Activated T-helper 2 cell treated with anti-CD3 and anti-CD28 coated beads, Interferon-gamma antibody, Interleukin-2, Interleukin-4, amounts not matched to agents 10 μg/mL and 5 μg/mL and 100 μg/mL, durations not matched to agents 14 hours and 24 hours and 36 hours (primary cell): ENCODE measurements around the gene KEL. TPM values are rescaled to one million over a fixed set of nuclear protein-coding genes. Genes with fewer than 3 reads are reported as not detected.

Experiments
- DNase-seq: peaks from one replicate; pipeline ENCODE4 v3.0.0; 2021; ENCODE audit warnings: low spot score
- H3K27ac Mint-ChIP-seq: one replicate; pipeline ENCODE4 v1.8.0; 2021; ENCODE audit warnings: mixed read lengths
- H3K27me3 Mint-ChIP-seq: one replicate; pipeline ENCODE4 v1.8.0; 2021; ENCODE audit warnings: low read depth, mixed read lengths
- H3K36me3 Mint-ChIP-seq: one replicate; pipeline ENCODE4 v1.8.0; 2021; ENCODE audit warnings: low read depth, mixed read lengths
- H3K4me1 Mint-ChIP-seq: one replicate; pipeline ENCODE4 v1.8.0; 2021; ENCODE audit warnings: low read depth, mixed read lengths
- H3K4me3 Mint-ChIP-seq: one replicate; pipeline ENCODE4 v1.8.0; 2021; ENCODE audit warnings: low read depth, mild to moderate bottlenecking, moderate library complexity, mixed read lengths
- H3K9me3 Mint-ChIP-seq: one replicate; pipeline ENCODE4 v1.8.0; 2021; ENCODE audit warnings: mixed read lengths
- intact Hi-C: fragments of 100-400 bp; cut with micrococcal nuclease; formaldehyde crosslinking; loops from one replicate; pipeline ENCODE4 v1.15.1; 2023
- total RNA-seq: library from RNA; stranded (reverse); gene quantifications from 2 replicates; pipeline ENCODE4 v1.2.3, GENCODE V29; 2022

Gene KEL
- total RNA-seq, 1 donor from 2014 or later = 0.96 TPM

DNA sequence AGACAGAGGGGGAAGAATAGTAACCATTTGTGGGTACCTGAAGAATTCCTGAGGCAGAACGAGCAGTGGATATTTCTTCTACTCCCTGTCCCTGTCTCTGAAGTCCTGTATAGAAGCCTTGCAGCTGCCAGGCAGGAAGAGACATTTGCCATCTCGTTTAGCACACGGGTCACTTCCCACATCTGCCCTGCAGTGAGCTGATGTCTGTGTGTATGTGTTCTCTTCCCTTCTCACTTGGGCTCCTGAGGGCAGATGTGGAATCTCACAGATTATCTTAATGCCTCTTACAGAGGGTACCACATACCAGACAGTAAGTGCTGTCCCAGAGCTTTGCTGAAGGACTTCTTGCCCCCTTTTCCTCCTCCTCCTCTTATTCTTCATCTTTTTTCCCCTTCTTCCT is 62.5 kb downstream of the KEL start:
- Mint-ChIP-seq H3K27ac (no peak overlapping the region), H3K4me3 (no peak overlapping the region), H3K27me3 (peaks cover 7% of the 10 kb centered on the region), H3K4me1 (no peaks in the 10 kb centered on the region), H3K9me3 (no peaks in the 10 kb centered on the region), H3K36me3 (no peaks in the 10 kb centered on the region)
- no peak for DNase-seq
- intact Hi-C loops = no loop called here

DNA sequence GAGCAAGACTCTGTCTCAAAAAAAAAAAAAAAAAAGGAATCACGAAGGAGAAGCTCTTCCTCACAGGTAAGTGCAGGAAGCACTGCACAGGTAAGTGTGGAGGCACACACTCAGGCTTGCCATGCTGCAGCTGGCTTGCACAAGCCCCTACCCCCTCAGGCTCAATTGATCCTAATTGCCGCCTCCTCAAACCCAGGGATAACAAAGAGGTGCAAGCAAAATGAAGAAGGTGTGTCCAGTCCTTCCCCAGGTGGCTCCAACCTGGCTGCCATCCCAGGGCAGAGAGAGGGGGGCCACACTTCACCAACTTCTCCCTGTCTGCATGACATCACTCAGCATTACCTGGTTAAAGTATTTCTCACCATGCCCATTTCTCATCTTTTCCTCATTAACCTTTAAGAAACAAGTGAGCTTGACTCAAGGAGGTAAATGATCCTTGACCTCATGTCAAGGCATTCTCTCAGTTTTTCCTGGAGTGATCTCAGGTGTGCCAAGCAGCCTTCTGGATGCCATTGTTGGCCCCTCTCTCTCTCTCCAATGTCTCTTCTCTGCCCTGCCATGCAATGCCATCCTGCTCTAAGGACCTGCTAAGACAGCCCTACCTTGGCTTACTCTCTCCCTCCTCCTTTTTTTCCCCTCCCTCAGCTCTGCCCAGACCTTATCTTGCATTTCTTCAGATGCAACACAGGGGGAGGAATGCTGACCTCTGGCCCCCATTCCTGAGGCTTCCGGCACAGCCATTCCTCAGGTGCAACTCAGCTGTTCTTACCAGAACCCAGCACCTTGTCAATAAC is 63.6 kb downstream of the KEL start:
- no peak overlapping the region for H3K27ac Mint-ChIP-seq
- intact Hi-C loops = no loop called here
- H3K27me3 Mint-ChIP-seq = peaks cover 7% of the 10 kb centered on the region
- H3K4me3 Mint-ChIP-seq = no peak overlapping the region
- DNase-seq = no peak
- H3K4me1 Mint-ChIP-seq = no peaks in the 10 kb centered on the region
- H3K9me3 Mint-ChIP-seq = no peaks in the 10 kb centered on the region
- H3K36me3 Mint-ChIP-seq = no peaks in the 10 kb centered on the region

DNA sequence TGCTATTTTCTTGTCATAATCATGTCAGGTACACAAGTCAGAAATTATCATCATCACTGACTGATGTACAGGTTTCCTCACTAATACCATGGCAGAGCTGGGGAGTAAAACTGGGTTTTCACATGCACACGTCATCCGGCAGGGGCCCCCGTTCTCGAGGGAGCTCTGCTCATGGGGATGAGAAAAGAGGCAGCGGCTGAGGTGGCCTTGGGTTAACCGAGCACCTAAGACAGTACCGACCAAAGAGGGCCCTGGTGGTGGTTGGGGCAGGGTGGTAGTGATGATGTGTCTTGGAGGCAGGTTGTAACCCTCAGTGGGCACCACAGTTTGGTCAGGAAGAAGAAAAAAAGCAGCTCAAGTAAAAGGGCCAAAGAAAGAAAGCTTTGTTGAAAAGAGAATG is 64.5 kb downstream of the KEL start:
- no peak for DNase-seq
- Mint-ChIP-seq H3K36me3 (no peaks in the 10 kb centered on the region), H3K27ac (no peak overlapping the region), H3K4me1 (no peaks in the 10 kb centered on the region), H3K27me3 (peaks cover 4% of the 10 kb centered on the region), H3K4me3 (no peak overlapping the region), H3K9me3 (no peaks in the 10 kb centered on the region)
- intact Hi-C loops = no loop called here

DNA sequence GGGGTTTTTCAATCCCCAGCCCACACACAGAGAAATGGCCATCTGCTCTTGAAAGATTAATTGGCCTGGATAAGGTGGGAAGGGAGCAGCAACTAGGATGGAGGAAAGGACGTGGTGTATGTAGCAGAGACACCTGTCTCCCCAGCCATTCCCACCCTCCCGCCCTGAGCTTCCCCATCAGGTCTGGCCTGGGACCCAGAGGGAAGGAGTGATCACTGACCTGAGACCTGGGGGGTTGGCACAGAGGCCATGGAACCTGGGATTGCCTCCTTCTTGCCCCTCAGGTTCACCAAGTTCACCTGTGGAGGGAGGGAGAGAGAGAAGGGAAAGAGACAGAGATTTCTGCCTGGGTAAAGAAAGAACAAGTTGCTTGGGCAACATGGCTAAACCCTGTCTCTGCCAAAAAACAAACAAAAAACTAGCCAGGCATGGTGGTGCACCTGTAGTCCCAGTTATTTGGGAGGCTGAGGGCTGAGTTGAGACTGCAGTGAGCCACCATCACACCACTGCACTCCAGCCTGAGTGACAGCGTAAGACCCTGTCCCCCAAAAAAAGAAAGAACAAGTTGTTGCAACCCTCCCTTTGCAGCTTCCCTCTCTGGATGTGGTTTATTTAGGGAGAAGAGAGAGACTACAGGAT is 65.3 kb downstream of the KEL start:
- Mint-ChIP-seq H3K36me3 (no peaks in the 10 kb centered on the region), H3K27me3 (peaks cover 4% of the 10 kb centered on the region), H3K4me3 (no peak overlapping the region)

DNA sequence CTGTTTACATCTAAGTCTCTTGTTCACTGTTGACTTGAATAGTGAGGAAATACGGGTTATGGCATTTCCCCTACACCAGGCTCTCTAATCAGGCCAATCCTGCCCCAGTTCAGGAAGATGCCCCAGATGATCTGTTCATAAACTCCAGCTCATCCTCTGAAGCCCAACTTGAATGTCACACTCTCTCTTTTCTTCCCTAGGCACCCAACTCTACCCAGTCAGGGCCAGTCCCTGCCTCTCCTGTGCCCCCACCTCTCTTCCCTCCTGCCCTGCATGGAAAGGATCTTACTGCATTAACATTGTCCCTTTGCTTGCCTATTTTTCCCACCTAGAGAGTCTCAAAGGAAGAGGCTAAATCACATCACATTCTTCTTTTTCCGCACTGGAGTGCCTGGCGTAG is 66.0 kb downstream of the KEL start:
- no peak overlapping the region for H3K4me3 Mint-ChIP-seq
- H3K27me3 Mint-ChIP-seq = peaks cover 4% of the 10 kb centered on the region
- H3K36me3 Mint-ChIP-seq = no peaks in the 10 kb centered on the region
- no peaks in the 10 kb centered on the region for H3K9me3 Mint-ChIP-seq
- no peak overlapping the region for H3K27ac Mint-ChIP-seq
- intact Hi-C loops = no loop called here
- H3K4me1 Mint-ChIP-seq = no peaks in the 10 kb centered on the region
- no peak for DNase-seq

More for the DNA sequence above, 65.3 kb downstream of the KEL start:
- H3K4me1 Mint-ChIP-seq = no peaks in the 10 kb centered on the region
- no peaks in the 10 kb centered on the region for H3K9me3 Mint-ChIP-seq
- intact Hi-C loops = no loop called here
- DNase-seq = no peak
- H3K27ac Mint-ChIP-seq = no peak overlapping the region

DNA sequence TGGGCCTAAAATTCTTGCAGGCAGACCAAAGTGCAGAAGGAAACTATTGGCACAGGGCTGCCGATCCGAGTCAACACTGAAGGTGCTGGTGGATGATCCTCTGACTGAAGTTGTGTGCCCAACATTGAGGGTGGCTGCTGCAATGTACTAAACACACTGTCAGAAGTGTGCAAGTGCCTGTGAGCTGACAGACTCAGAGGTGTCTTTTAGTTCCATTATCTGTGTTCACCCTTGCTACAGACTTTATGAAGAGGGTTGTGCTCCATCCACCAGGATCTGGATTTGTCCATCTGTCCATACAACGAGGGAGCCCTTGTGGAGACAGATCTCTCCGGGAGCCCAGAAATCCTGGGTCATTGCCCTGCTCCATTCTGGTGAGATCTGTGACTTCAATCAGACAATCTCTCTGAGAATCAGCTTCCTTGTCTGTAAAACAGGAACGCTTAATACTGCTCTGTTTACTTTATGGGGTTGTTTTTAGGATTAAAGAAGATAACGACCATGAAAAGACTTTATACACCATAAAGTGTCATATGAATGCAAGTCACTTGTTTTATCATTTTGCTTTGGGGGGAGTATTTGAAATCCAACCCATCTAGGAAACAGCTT is 67.1 kb downstream of the KEL start:
- H3K9me3 Mint-ChIP-seq = no peaks in the 10 kb centered on the region
- no peaks in the 10 kb centered on the region for H3K4me1 Mint-ChIP-seq
- no peak for DNase-seq
- H3K27ac Mint-ChIP-seq = no peak overlapping the region
- no peak overlapping the region for H3K4me3 Mint-ChIP-seq
- no peaks in the 10 kb centered on the region for H3K36me3 Mint-ChIP-seq
- peaks cover 4% of the 10 kb centered on the region for H3K27me3 Mint-ChIP-seq
- intact Hi-C loops = no loop called here

DNA sequence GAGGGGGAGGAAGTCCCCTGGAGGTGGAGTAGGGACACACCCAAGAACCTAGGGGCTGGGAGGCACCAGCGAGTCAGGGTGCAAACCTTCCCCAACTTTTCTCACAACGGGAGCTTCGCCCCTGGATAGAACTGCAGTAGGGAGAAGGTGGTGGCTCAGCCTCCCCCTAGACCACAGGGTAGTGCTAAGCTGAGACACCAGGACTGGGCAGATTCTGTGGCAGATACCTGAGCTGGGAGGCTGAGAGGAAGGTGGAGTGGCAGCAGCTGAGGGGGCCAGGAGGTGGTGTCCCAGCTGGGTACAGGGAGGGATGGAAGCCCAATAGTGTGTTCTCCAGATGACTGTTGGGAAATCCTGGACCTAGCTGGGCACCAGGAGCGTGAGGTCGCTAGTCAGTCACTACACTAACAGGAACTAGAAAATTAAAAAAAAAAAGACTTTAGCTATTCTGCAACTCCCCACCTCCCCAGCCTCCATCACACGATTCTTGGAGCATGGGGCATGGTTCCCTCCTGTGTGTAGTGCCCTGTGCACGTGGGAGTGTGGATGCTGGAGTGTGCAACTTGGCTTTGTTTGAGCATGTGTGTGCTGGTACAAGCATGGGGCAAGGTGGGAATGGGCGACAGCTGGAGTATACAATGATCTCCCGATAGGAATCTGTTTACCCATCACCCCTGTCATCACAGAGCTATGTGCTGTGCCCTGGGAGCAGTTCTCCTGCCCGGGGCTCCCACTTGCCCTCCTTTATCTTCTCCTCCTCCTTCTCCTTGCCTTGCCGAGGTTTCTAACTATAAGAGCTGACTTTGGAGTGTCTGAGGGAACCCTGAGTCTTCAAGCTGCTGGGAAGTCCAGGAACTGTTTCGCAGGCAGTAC is 67.8 kb downstream of the KEL start:
- DNase-seq = no peak
- Mint-ChIP-seq H3K27ac (no peak overlapping the region), H3K9me3 (no peaks in the 10 kb centered on the region), H3K27me3 (peaks cover 2% of the 10 kb centered on the region), H3K36me3 (no peaks in the 10 kb centered on the region), H3K4me3 (no peak overlapping the region), H3K4me1 (no peaks in the 10 kb centered on the region)
- intact Hi-C loops = no loop called here

DNA sequence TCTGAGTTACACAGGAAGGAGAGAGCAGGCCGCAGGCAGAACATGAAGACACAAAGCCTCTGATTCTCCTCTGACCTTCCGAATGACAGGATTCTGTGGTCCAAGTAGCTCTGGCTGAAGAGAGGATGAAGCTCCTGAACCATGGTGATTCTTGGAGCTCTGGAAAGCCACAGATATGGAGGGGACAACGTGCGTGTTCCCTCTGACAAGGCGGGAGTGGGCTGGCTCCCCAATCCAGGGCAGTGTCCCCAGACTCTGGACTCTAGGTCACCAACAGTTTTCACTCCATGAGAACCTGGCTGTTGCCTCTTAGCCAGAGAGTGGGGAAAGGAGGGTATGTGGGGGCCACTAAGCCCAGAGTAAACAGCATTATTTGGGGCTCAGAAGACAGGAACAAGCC is 69.2 kb downstream of the KEL start:
- Mint-ChIP-seq H3K4me1 (no peaks in the 10 kb centered on the region), H3K4me3 (no peak overlapping the region), H3K36me3 (no peaks in the 10 kb centered on the region), H3K27ac (no peak overlapping the region), H3K27me3 (no peaks in the 10 kb centered on the region), H3K9me3 (no peaks in the 10 kb centered on the region)
- no peak for DNase-seq
- intact Hi-C loops = no loop called here

DNA sequence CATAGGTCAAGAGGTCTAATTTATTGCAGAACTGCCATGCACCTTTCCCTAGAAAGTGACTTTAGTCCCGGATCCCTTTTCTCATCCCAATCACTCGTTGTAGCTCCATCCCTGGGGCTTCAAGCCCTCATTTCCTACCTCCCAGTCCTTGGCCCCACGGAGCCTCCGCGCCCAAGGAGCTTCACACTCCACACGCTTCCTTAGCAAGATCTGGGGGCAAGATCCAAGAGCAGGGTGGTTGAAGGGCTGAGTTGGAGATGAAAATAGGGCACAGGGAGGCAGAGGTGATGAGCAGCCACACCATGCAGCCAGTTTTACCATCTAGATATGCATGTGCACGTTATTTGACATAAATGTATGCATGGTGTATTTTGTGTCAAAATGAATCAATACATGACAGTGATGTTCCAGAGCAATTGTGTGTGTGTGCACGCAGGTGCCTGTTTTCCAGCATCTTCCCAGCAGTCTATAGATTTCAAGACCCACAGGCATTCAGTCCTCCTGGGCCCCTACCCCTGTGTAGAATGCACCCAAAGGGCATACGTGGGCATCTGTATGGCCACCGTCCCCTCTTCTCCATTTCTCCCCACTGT is 70.6 kb downstream of the KEL start:
- H3K36me3 Mint-ChIP-seq = no peaks in the 10 kb centered on the region
- H3K27me3 Mint-ChIP-seq = no peaks in the 10 kb centered on the region
- H3K4me1 Mint-ChIP-seq = no peaks in the 10 kb centered on the region
- no peak for DNase-seq
- H3K4me3 Mint-ChIP-seq = no peak overlapping the region
- H3K9me3 Mint-ChIP-seq = no peaks in the 10 kb centered on the region
- no peak overlapping the region for H3K27ac Mint-ChIP-seq
- intact Hi-C loops = no loop called here

Other genes starting within 250 kb of the KEL start
- not detected in 2 replicates for gene PRSS1, start 212.9 kb downstream of the KEL start, total RNA-seq
- not detected in 2 replicates for gene PRSS2, start 191.4 kb downstream of the KEL start, total RNA-seq
- gene EPHB6, start 107.3 kb downstream of the KEL start, total RNA-seq = 2.4 and 3.0 TPM in 2 replicates
- 0.07 TPM in 1 of 2 replicates, not detected in the other for gene TRPV6, start 76.6 kb downstream of the KEL start, total RNA-seq
- not detected in 2 replicates for gene TRPV5, start 28.6 kb downstream of the KEL start, total RNA-seq
- gene LLCFC1, start 22.9 kb downstream of the KEL start, total RNA-seq = not detected in 2 replicates
- gene OR9A2, start 64.8 kb upstream of the KEL start, total RNA-seq = 0.30 TPM in 1 of 2 replicates, not detected in the other
- not detected in 2 replicates for gene OR6V1, start 90.0 kb upstream of the KEL start, total RNA-seq
- gene PIP, start 169.7 kb upstream of the KEL start, total RNA-seq = not detected in 2 replicates
- gene TAS2R39, start 221.1 kb upstream of the KEL start, total RNA-seq = not detected in 2 replicates